ENCODE results near the gene BTLA. TPM values are rescaled to one million over a fixed set of nuclear protein-coding genes. Genes with fewer than 3 reads are reported as not detected.

Gene BTLA
- total and polyA plus RNA-seq, 10 of the 15 experiments (the other 5 are each of a cell fraction or from before 2014, with no cell fraction given), result 55.4 to 134 (median 84.2) TPM

DNA sequence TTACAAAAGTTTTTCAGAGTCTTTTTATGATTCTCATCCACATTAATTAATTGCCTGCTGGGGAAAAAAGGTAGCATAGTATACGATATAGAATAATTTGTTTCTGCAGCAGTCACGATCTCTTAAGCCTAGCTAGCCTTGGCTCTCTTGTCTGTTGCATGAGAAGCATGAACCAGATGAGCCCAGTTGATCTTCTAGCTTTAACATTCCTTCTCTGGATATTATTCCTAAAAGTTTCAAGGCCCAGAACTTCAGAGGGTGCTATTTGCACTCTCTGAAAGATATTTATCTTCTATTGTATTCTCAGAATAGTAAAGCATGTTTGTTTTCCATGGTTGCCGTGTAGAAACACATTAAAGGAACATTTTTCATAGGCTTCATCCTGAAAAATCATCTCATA is 69.3 kb downstream of the BTLA start:
- ChIA-PET SMC1A (ENCODE audit: uncharacterized antibody, unreplicated experiment) (interaction anchor here (1.3 kb wide), 1 partner anchor 20 kb away, joined by 3 read pairs; no protein-coding TSS in a partner anchor), CTCF (no interaction called here), POLR2A (no interaction called here), RAD21 (ENCODE audit: unreplicated experiment) (no interaction called here)
- H3K36me3 ChIP-seq (ENCODE audit: control insufficient read depth in 2 of 2, insufficient read depth in 2 of 2, low read length in 1 of 2), result peaks cover 0 to 2% of the 10 kb centered on the region in 2 experiments; a peak in 1 of 4 replicates
- no peak overlapping the region for H2AFZ ChIP-seq (ENCODE audit: control insufficient read depth, low read depth, low read length)
- no peak overlapping the region for H3K9ac ChIP-seq (ENCODE audit: control insufficient read depth, insufficient read depth, low read length)
- no peaks in the 10 kb centered on the region for H4K20me1 ChIP-seq (ENCODE audit: control insufficient read depth, insufficient read depth)
- peaks cover 6% of the 10 kb centered on the region for H3K4me1 ChIP-seq (ENCODE audit: control insufficient read depth, insufficient read depth, low read length)
- H3K9me3 ChIP-seq (replicated peaks; ENCODE audit: control insufficient read depth, insufficient read depth, low read length), result no peaks in the 10 kb centered on the region; the same call in 1 of the 3 replicates
- DNase-seq (ENCODE audit: low read depth, low spot score) (no peak), ATAC-seq (no peak), FAIRE-seq (no peak)
- no peak overlapping the region for H3K4me3 ChIP-seq
- no peak overlapping the region for H3K27ac ChIP-seq (ENCODE audit: control insufficient read depth, insufficient read depth)
- no peaks in the 10 kb centered on the region for H3K27me3 ChIP-seq (replicated peaks in 1 of 2; ENCODE audit: control insufficient read depth in 2 of 2, insufficient read depth in 2 of 2, low read length in 1 of 2)
- BruUV-seq (replicated peaks), result no TSS peak
- WGBS (ENCODE audit: insufficient coverage, insufficient replicate concordance, low lambda C conversion rate, missing lambda C conversion rate), result 96% methylated on average over 3 of the region's 3 CpGs
- TF ChIP-seq NFYA (IDR thresholded peaks at IDR 0.05; ENCODE audit: borderline replicate concordance, low read depth, low read length) (no peak), RAD21 (IDR thresholded peaks at IDR 0.05; ENCODE audit: insufficient read depth, low read depth, low read length) (no peak), PAX5 (IDR thresholded peaks at IDR 0.05; ENCODE audit: borderline replicate concordance, low read depth, low read length) (no peak), RUNX3 (IDR thresholded peaks at IDR 0.05; ENCODE audit: low read length) (no peak), FOS (IDR thresholded peaks at IDR 0.05; ENCODE audit: borderline replicate concordance, extremely low read depth, insufficient read length) (no peak)
- TF ChIP-seq, protein P1, sequence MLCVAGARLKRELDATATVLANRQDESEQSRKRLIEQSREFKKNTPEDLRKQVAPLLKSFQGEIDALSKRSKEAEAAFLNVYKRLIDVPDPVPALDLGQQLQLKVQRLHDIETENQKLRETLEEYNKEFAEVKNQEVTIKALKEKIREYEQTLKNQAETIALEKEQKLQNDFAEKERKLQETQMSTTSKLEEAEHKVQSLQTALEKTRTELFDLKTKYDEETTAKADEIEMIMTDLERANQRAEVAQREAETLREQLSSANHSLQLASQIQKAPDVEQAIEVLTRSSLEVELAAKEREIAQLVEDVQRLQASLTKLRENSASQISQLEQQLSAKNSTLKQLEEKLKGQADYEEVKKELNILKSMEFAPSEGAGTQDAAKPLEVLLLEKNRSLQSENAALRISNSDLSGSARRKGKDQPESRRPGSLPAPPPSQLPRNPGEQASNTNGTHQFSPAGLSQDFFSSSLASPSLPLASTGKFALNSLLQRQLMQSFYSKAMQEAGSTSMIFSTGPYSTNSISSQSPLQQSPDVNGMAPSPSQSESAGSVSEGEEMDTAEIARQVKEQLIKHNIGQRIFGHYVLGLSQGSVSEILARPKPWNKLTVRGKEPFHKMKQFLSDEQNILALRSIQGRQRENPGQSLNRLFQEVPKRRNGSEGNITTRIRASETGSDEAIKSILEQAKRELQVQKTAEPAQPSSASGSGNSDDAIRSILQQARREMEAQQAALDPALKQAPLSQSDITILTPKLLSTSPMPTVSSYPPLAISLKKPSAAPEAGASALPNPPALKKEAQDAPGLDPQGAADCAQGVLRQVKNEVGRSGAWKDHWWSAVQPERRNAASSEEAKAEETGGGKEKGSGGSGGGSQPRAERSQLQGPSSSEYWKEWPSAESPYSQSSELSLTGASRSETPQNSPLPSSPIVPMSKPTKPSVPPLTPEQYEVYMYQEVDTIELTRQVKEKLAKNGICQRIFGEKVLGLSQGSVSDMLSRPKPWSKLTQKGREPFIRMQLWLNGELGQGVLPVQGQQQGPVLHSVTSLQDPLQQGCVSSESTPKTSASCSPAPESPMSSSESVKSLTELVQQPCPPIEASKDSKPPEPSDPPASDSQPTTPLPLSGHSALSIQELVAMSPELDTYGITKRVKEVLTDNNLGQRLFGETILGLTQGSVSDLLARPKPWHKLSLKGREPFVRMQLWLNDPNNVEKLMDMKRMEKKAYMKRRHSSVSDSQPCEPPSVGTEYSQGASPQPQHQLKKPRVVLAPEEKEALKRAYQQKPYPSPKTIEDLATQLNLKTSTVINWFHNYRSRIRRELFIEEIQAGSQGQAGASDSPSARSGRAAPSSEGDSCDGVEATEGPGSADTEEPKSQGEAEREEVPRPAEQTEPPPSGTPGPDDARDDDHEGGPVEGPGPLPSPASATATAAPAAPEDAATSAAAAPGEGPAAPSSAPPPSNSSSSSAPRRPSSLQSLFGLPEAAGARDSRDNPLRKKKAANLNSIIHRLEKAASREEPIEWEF (IDR thresholded peaks at IDR 0.05; ENCODE audit: insufficient replicate concordance, low read depth, low read length), result no peak
- TF ChIP-seq, protein P2, sequence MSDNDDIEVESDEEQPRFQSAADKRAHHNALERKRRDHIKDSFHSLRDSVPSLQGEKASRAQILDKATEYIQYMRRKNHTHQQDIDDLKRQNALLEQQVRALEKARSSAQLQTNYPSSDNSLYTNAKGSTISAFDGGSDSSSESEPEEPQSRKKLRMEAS (IDR thresholded peaks at IDR 0.05; ENCODE audit: low read depth, low read length), result no peak
- no peaks in the 10 kb centered on the region for H3K79me2 ChIP-seq (ENCODE audit: control insufficient read depth, insufficient read depth, low read length)
- intact Hi-C loops (cut with micrococcal nuclease; ENCODE audit: unreplicated experiment) (no loop called here), in situ Hi-C loops (cut with MboI) (no loop called here)
- H3K4me2 ChIP-seq (ENCODE audit: control insufficient read depth, insufficient read depth), result no peak overlapping the region
